Colonic mucosa (tissue), 4 donors: Measurements from ENCODE around the gene AKT1S1. TPM values are rescaled to one million over a fixed set of nuclear protein-coding genes. Genes with fewer than 3 reads are reported as not detected.
"Not testable (repeated sequence)": the region's sequence is repeated elsewhere in the genome, so short reads cannot be mapped to it uniquely, and the experiment has no call there.

Experiments used
- DNase-seq: peaks from one replicate; pipeline ENCODE4 v3.0.0-alpha.2; 2020
- H3K27ac ChIP-seq: fragments of 200-600 bp; one replicate; pipeline ENCODE4 v1.8.0; 2021
- H3K27me3 ChIP-seq: fragments of 200-600 bp; one replicate; pipeline ENCODE4 v1.8.0; 2021
- H3K36me3 ChIP-seq: fragments of 200-600 bp; one replicate; pipeline ENCODE4 v1.8.0; 2021
- H3K4me1 ChIP-seq: fragments of 200-600 bp; one replicate; pipeline ENCODE4 v1.8.0; 2021; ENCODE audit warnings: mild to moderate bottlenecking
- H3K4me3 ChIP-seq: fragments of 200-600 bp; one replicate; pipeline ENCODE4 v1.8.0; 2021
- H3K9ac ChIP-seq, 2 donors: one replicate each; pipeline ENCODE4 v1.7.0; 2013; ENCODE audit warnings: control low read depth in 2 of 2, low read depth in 2 of 2, low read length in 2 of 2
- H3K9me3 ChIP-seq: fragments of 200-600 bp; one replicate; pipeline ENCODE4 v1.8.0; 2021
- CTCF ChIP-seq: fragments of 200-600 bp; IDR thresholded peaks from one replicate; pipeline ENCODE4 v1.8.0; 2022; ENCODE audit warnings: antibody characterized with exemption, mild to moderate bottlenecking
- intact Hi-C: fragments of 100-400 bp; cut with DNase I; formaldehyde crosslinking; loops from one replicate; pipeline ENCODE4 v1.14.1; 2022
- microRNA-seq: library from miRNA; unstranded; fragments of <30 nt; microRNA quantifications from one replicate; pipeline ENCODE4, GENCODE V29; 2019
- total RNA-seq, 2 donors: library from RNA; stranded (reverse); fragmentation: NEBNext Ultra II Directional in 1 of 2; extraction: Animal tissue kit (Norgen Biotek cat#: 25700) in 1 of 2; gene quantifications; one replicate each; pipeline ENCODE4 v1.2.1, GENCODE V29; 2021
- donor health status: healthy.
- donor health status: DM: no; HTN: no; CAD: no.
- donor health status: DM: no; HTN: no; CAD: no.

Gene AKT1S1
- total RNA-seq, 2 donors from 2014 or later, result 32.7 to 74.9 TPM

- Histone ChIP-seq H3K9ac (no peak overlapping the region), H3K27me3 (no peaks in the 10 kb centered on the region), H3K36me3 (no peaks in the 10 kb centered on the region), H3K9me3 (no peaks in the 10 kb centered on the region), H3K4me3 (no peak overlapping the region), H3K27ac (no peak overlapping the region), H3K4me1 (no peaks in the 10 kb centered on the region)
- no peak for DNase-seq
- intact Hi-C loops, result no loop called here
- TF ChIP-seq CTCF, result no peak
These were observed 52.5 kb downstream of the AKT1S1 start for GRCh38 chr19:49824662-49825061.

GRCh38 chr19:49823472-49823871 lies 53.7 kb downstream of the AKT1S1 start:
- Histone ChIP-seq H3K27ac (no peak overlapping the region), H3K36me3 (no peaks in the 10 kb centered on the region), H3K9ac (no peak overlapping the region), H3K27me3 (no peaks in the 10 kb centered on the region), H3K4me1 (no peaks in the 10 kb centered on the region), H3K9me3 (no peaks in the 10 kb centered on the region), H3K4me3 (no peak overlapping the region)
- DNase-seq, result no peak
- intact Hi-C loops, result no loop called here
- TF ChIP-seq CTCF, result no peak

GRCh38 chr19:49820125-49820524 lies 57.0 kb downstream of the AKT1S1 start:
- DNase-seq, result no peak
- intact Hi-C loops, result no loop called here
- TF ChIP-seq CTCF, result no peak
- Histone ChIP-seq H3K36me3 (no peaks in the 10 kb centered on the region), H3K4me3 (no peak overlapping the region), H3K9me3 (no peaks in the 10 kb centered on the region), H3K27me3 (no peaks in the 10 kb centered on the region), H3K27ac (no peak overlapping the region), H3K9ac (no peak overlapping the region), H3K4me1 (no peaks in the 10 kb centered on the region)

GRCh38 chr19:49819452-49820115 lies 57.6 kb downstream of the AKT1S1 start:
- H3K27ac ChIP-seq, result not testable (repeated sequence)

More at GRCh38 chr19:49819452-49820115, 57.6 kb downstream of the AKT1S1 start:
- not testable (repeated sequence) for DNase-seq, H3K36me3 ChIP-seq, H3K9me3 ChIP-seq, H3K4me1 ChIP-seq, H3K4me3 ChIP-seq, H3K27me3 ChIP-seq
- peak overlapping the region; percentile 86 to 92 for H3K9ac ChIP-seq
- intact Hi-C loops, result loop anchor here (10.0 kb wide), 1 partner anchor 45 kb away; the partner anchor contains the start of gene PNKP

Small RNAs within 50 kb of the gene (microRNA-seq; reads per million reads assigned to microRNA genes)
- gene MIR4749 (2.8 reads per million), gene MIR4750 (not detected), gene MIR6800 (not detected)

Other genes starting within 250 kb of the AKT1S1 start
- gene RRAS, start 237.2 kb downstream of the AKT1S1 start, total RNA-seq, result 10 to 100 TPM; 45.7 to 62.2 TPM
- 10 to 100 TPM; 54.2 to 85.7 TPM for gene SCAF1, start 235.1 kb downstream of the AKT1S1 start, total RNA-seq
- gene IRF3, start 211.5 kb downstream of the AKT1S1 start, total RNA-seq, result 100 to 1,000 TPM in 1 of 2 donors, 10 to 100 TPM in 1; 62.9 to 190 TPM
- gene BCL2L12, start 211.4 kb downstream of the AKT1S1 start, total RNA-seq, result 10 to 100 TPM; 17.4 to 60.9 TPM
- 100 to 1,000 TPM in 1 of 2 donors, 10 to 100 TPM in 1; 81.3 to 177 TPM for gene PRMT1, start 200.1 kb downstream of the AKT1S1 start, total RNA-seq
- 1 to 10 TPM in 1 of 2 donors, under 1 TPM in 1; 0.24 to 2.0 TPM for gene ADM5, start 187.8 kb downstream of the AKT1S1 start, total RNA-seq
- gene CPT1C, start 186.2 kb downstream of the AKT1S1 start, total RNA-seq, result 1 to 10 TPM; 1.2 to 2.0 TPM
- gene TSKS, start 114.0 kb downstream of the AKT1S1 start, total RNA-seq, result not detected
- 10 to 100 TPM; 80.0 to 92.1 TPM for gene AP2A1, start 110.4 kb downstream of the AKT1S1 start, total RNA-seq
- gene FUZ, start 64.1 kb downstream of the AKT1S1 start, total RNA-seq, result 10 to 100 TPM in 1 of 2 donors, 1 to 10 TPM in 1; 7.4 to 14.9 TPM
- 10 to 100 TPM; 46.1 to 77.2 TPM for gene MED25, start 59.1 kb downstream of the AKT1S1 start, total RNA-seq
- 100 to 1,000 TPM; 109 to 128 TPM for gene PTOV1, start 26.2 kb downstream of the AKT1S1 start, total RNA-seq
- 100 to 1,000 TPM in 1 of 2 donors, 10 to 100 TPM in 1; 53.7 to 137 TPM for gene PNKP, start 9.8 kb downstream of the AKT1S1 start, total RNA-seq
- 10 to 100 TPM; 29.4 to 33.7 TPM for gene TBC1D17, start 347 bp upstream of the AKT1S1 start, total RNA-seq
- gene IL4I1, start 19.5 kb upstream of the AKT1S1 start, total RNA-seq, result 1 to 10 TPM; 1.0 to 2.4 TPM
- 10 to 100 TPM; 16.7 to 24.7 TPM for gene ATF5, start 51.9 kb upstream of the AKT1S1 start, total RNA-seq
- gene NUP62, start 52.1 kb upstream of the AKT1S1 start, total RNA-seq, result 10 to 100 TPM; 34.8 to 59.8 TPM
- gene SIGLEC11, start 83.8 kb upstream of the AKT1S1 start, total RNA-seq, result under 1 TPM; 0.32 to 0.45 TPM
- 10 to 100 TPM; 50.0 to 77.7 TPM for gene VRK3, start 148.0 kb upstream of the AKT1S1 start, total RNA-seq
- gene ZNF473, start 148.7 kb upstream of the AKT1S1 start, total RNA-seq, result 1 to 10 TPM; 5.9 to 7.6 TPM